ENCODE data around the gene RAB18. TPM values are rescaled to one million over a fixed set of nuclear protein-coding genes. Genes with fewer than 3 reads are reported as not detected.

The RAB18 gene
- total RNA-seq, 1 experiment from 2014 or later = 68.1 TPM

DNA sequence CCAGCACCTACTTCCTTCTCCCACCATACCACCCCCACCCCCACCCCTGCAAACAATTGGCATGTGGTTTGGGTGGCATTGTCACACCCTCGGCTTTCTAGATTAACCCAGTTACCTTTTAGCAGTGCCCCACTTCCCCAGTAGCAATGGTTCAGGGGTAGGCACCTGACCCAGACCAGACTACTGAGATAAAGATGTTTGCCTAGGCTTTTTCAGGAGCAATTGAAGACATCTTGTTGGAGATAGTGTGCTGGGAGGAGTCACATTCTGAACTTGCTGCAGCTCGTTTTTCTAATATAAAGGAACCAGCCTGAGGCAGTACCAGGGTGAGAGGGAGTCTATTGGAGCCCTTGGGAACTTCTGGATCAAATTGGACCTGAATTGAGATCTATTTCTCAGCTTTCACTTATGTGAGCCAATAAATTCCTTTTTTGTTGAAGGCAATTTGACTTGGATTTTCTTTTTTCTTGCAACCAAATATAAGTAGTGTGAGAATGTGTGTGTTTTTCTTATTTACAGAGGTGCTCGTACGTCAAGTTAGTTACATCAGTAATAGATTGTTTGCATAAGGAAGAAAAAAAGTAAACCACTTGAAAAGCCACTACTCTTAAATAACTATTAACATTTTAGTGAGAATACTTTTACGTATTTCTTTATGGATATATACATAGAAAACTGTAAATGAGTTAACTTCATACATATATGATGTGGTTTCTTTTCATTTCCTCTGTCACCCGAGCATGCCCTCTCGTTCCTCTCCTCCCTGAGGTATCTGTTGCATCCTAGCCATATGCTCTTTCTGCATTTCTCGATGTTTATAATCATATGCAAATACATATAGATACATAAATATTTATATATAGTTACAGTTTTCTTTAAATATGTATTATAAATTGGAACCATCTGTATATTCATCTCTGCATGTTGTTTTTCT is 38.0 kb downstream of the RAB18 start:
- Histone ChIP-seq H3K4me3 (replicated peaks in 1 of 2; ENCODE audit: low read depth in 1 of 2, low read length in 2 of 2) (no peak overlapping the region), H2AFZ (ENCODE audit: low read depth, low read length, poor library complexity, severe bottlenecking) (no peak overlapping the region), H3K4me1 (ENCODE audit: control insufficient read depth in 1 of 2, insufficient read depth in 2 of 2, low read length in 2 of 2) (no peaks in the 10 kb centered on the region), H3K4me2 (ENCODE audit: low read length) (no peak overlapping the region), H3K27me3 (ENCODE audit: insufficient read depth, low read length) (no peaks in the 10 kb centered on the region), H3K9me3 (ENCODE audit: control insufficient read depth in 1 of 2, insufficient read depth in 1 of 2, low read depth in 1 of 2, low read length in 2 of 2) (no peaks in the 10 kb centered on the region), H3K9me2 (ENCODE audit: insufficient read depth) (no peaks in the 10 kb centered on the region), H4K20me1 (ENCODE audit: insufficient read depth) (no peaks in the 10 kb centered on the region), H3K36me3 (ENCODE audit: control insufficient read depth in 1 of 2, insufficient read depth in 2 of 2, low read length in 2 of 2) (peaks cover 6% of the 10 kb centered on the region in 2 experiments; a peak in 2 of 4 replicates), H3K9ac (ENCODE audit: low read length) (no peak overlapping the region), H3K27ac (ENCODE audit: low read depth, low read length) (no peak overlapping the region), H3K79me2 (ENCODE audit: insufficient read depth, low read length) (no peaks in the 10 kb centered on the region)
- POLR2A ChIA-PET = no interaction called here
- no TSS peak for BruUV-seq (replicated peaks)
- RAD21 ChIA-PET (ENCODE audit: low non-redundant PET in 1 of 2, low total read pairs in 2 of 2, uncharacterized antibody in 2 of 2, unreplicated experiment in 2 of 2) = no interaction called here
- TF ChIP-seq EZH2phosphoT487 (IDR thresholded peaks at IDR 0.05; ENCODE audit: borderline replicate concordance) (no peak), TCF7L2 (IDR thresholded peaks at IDR 0.05; ENCODE audit: borderline replicate concordance, extremely low read depth, insufficient read depth, insufficient read length) (no peak), ZFX (IDR thresholded peaks at IDR 0.05) (no peak), CBX3 (IDR thresholded peaks at IDR 0.05; ENCODE audit: low read depth) (no peak), EGR1 (IDR thresholded peaks at IDR 0.05; ENCODE audit: low read depth) (no peak), SP1 (IDR thresholded peaks at IDR 0.05; ENCODE audit: low read depth) (no peak), EZH2 (IDR thresholded peaks at IDR 0.05) (no peak), RAD21 (IDR thresholded peaks at IDR 0.05; ENCODE audit: low read depth) (no peak), CEBPB (IDR thresholded peaks at IDR 0.05; ENCODE audit: low read depth) (no peak)
- TF ChIP-seq, protein P1, sequence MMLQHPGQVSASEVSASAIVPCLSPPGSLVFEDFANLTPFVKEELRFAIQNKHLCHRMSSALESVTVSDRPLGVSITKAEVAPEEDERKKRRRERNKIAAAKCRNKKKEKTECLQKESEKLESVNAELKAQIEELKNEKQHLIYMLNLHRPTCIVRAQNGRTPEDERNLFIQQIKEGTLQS (IDR thresholded peaks at IDR 0.05) = no peak
- TF ChIP-seq, protein P2, sequence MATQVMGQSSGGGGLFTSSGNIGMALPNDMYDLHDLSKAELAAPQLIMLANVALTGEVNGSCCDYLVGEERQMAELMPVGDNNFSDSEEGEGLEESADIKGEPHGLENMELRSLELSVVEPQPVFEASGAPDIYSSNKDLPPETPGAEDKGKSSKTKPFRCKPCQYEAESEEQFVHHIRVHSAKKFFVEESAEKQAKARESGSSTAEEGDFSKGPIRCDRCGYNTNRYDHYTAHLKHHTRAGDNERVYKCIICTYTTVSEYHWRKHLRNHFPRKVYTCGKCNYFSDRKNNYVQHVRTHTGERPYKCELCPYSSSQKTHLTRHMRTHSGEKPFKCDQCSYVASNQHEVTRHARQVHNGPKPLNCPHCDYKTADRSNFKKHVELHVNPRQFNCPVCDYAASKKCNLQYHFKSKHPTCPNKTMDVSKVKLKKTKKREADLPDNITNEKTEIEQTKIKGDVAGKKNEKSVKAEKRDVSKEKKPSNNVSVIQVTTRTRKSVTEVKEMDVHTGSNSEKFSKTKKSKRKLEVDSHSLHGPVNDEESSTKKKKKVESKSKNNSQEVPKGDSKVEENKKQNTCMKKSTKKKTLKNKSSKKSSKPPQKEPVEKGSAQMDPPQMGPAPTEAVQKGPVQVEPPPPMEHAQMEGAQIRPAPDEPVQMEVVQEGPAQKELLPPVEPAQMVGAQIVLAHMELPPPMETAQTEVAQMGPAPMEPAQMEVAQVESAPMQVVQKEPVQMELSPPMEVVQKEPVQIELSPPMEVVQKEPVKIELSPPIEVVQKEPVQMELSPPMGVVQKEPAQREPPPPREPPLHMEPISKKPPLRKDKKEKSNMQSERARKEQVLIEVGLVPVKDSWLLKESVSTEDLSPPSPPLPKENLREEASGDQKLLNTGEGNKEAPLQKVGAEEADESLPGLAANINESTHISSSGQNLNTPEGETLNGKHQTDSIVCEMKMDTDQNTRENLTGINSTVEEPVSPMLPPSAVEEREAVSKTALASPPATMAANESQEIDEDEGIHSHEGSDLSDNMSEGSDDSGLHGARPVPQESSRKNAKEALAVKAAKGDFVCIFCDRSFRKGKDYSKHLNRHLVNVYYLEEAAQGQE (IDR thresholded peaks at IDR 0.05; ENCODE audit: low read depth) = no peak
- no peak for DNase-seq (ENCODE audit: low read depth, low spot score)
- no peak for ATAC-seq
- intact Hi-C loops (cut with micrococcal nuclease) = no loop called here
- CTCF ChIA-PET = no interaction called here

Data from HCT116 (cell line).